GM18505 (cell line): ENCODE measurements around the gene SOX6.

Experiments
- ATAC-seq: cut with Tn5 transposase; IDR thresholded peaks from one replicate; pipeline ENCODE4 v1.9.1; 2021; ENCODE audit not compliant: unreplicated experiment
- POLR2A ChIP-seq: IDR thresholded peaks from 4 replicates; pipeline ENCODE4 v1.6.1; 2011; ENCODE audit warnings: borderline replicate concordance; ENCODE audit not compliant: insufficient read depth, insufficient read length; ENCODE audit errors: extremely low read depth

Gene SOX6

GRCh38 chr11:16136792-16137390, 219.5 kb downstream of the SOX6 start:
- no peak for TF ChIP-seq POLR2A
- ATAC-seq, result no peak

- TF ChIP-seq POLR2A, result no peak
- no peak for ATAC-seq
Measured at GRCh38 chr11:16133867-16134266, 222.5 kb downstream of the SOX6 start.

GRCh38 chr11:16127732-16128131, 228.6 kb downstream of the SOX6 start:
- ATAC-seq, result no peak
- TF ChIP-seq POLR2A, result no peak

GRCh38 chr11:16126362-16126761, 230.0 kb downstream of the SOX6 start:
- no peak for ATAC-seq
- no peak for TF ChIP-seq POLR2A

- ATAC-seq, result no peak
- no peak for TF ChIP-seq POLR2A
Measured at GRCh38 chr11:16125796-16126195, 230.6 kb downstream of the SOX6 start.

GRCh38 chr11:16124390-16124789, 232.0 kb downstream of the SOX6 start:
- ATAC-seq, result no peak
- no peak for TF ChIP-seq POLR2A

GRCh38 chr11:16121853-16122252, 234.5 kb downstream of the SOX6 start:
- no peak for ATAC-seq
- TF ChIP-seq POLR2A, result no peak

GRCh38 chr11:16120008-16120407, 236.3 kb downstream of the SOX6 start:
- ATAC-seq, result no peak
- TF ChIP-seq POLR2A, result no peak

GRCh38 chr11:16117989-16118756, 238.2 kb downstream of the SOX6 start:
- TF ChIP-seq POLR2A, result no peak
- no peak for ATAC-seq

- ATAC-seq, result no peak
- TF ChIP-seq POLR2A, result no peak
Measured at GRCh38 chr11:16114978-16115871, 241.1 kb downstream of the SOX6 start.

- no peak for TF ChIP-seq POLR2A
- ATAC-seq, result no peak
Measured at GRCh38 chr11:16114431-16114830, 241.9 kb downstream of the SOX6 start.

- no peak for TF ChIP-seq POLR2A
- ATAC-seq, result no peak
Measured at GRCh38 chr11:16111690-16112089, 244.7 kb downstream of the SOX6 start.

GRCh38 chr11:16110886-16111285, 245.5 kb downstream of the SOX6 start:
- ATAC-seq, result no peak

More at GRCh38 chr11:16110886-16111285, 245.5 kb downstream of the SOX6 start:
- no peak for TF ChIP-seq POLR2A
